Central memory CD8-positive, alpha-beta T cell (primary cell): ENCODE measurements around the gene CCDC88B.
A peak's percentile ranks its signal among the peaks of the same experiment; 100 is the strongest.
"Not testable (repeated sequence)": the region's sequence is repeated elsewhere in the genome, so short reads cannot be mapped to it uniquely, and the experiment has no call there.

Experiments
- ATAC-seq: fragments of 150-1000 bp; cut with Tn5 transposase; replicated peaks from 2 replicates; pipeline ENCODE4 v1.10.0; 2022; ENCODE audit warnings: mild to moderate bottlenecking, moderate FRiP score, moderate number of reproducible peaks; ENCODE audit not compliant: poor library complexity, severe bottlenecking; ENCODE audit errors: extremely low read depth
- DNase-seq, 2 donors: peaks; one replicate each; pipeline ENCODE4 v3.0.0; 2021; ENCODE audit warnings: low spot score in 2 of 2
- H3K27ac Mint-ChIP-seq: one replicate; pipeline ENCODE4 v1.8.0; 2022; ENCODE audit warnings: low read depth, mild to moderate bottlenecking, moderate library complexity, mixed read lengths
- H3K27me3 Mint-ChIP-seq: one replicate; pipeline ENCODE4 v1.8.0; 2022; ENCODE audit warnings: mixed read lengths
- H3K36me3 Mint-ChIP-seq: one replicate; pipeline ENCODE4 v1.8.0; 2022; ENCODE audit warnings: mild to moderate bottlenecking, moderate library complexity, mixed read lengths; ENCODE audit not compliant: insufficient read depth
- H3K4me1 Mint-ChIP-seq: one replicate; pipeline ENCODE4 v1.8.0; 2022; ENCODE audit warnings: mixed read lengths
- H3K4me3 Mint-ChIP-seq: one replicate; pipeline ENCODE4 v1.8.0; 2022; ENCODE audit warnings: mild to moderate bottlenecking, moderate library complexity, mixed read lengths
- H3K9me3 Mint-ChIP-seq: one replicate; pipeline ENCODE4 v1.8.0; 2022; ENCODE audit warnings: mixed read lengths

Gene CCDC88B

DNA sequence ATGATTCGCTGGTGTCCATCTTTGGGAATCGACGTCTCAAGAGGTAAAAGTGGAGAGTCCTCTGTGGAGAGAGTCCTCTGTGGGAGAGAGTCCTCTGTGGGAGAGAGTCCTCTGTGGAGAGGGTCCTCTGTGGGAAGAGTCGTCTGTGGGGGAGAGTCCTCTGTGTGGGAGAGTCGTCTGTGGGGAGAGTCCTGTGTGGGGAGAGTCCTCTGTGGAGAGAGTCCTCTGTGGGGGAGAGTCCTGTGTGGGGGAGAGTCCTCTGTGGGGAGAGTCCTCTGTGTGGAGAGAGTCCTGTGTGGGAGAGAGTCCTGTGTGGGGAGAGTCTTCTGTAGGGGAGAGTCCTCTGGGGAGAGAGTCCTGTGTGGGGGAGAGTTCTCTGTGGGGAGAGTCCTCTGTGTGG, 19.0 kb upstream of the CCDC88B start:
- Mint-ChIP-seq H3K4me1 (peaks cover 45% of the 10 kb centered on the region), H3K36me3 (peaks cover 26% of the 10 kb centered on the region), H3K27ac (peak overlapping the region; percentile 58), H3K27me3 (no peaks in the 10 kb centered on the region), H3K4me3 (no peak overlapping the region), H3K9me3 (no peaks in the 10 kb centered on the region)
- ATAC-seq (no peak), DNase-seq (no peak)

DNA sequence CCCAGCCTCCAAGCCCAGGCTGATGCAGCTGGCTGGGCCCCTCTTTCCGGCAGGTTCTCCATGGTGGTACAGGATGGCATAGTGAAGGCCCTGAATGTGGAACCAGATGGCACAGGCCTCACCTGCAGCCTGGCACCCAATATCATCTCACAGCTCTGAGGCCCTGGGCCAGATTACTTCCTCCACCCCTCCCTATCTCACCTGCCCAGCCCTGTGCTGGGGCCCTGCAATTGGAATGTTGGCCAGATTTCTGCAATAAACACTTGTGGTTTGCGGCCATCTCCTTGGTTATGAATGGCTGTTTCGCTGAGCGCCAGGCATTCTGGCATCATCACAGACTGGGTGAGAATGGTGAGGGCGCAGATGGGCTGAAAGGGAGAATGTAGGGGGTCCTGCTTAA, 18.5 kb upstream of the CCDC88B start:
- H3K4me1 Mint-ChIP-seq = peaks cover 40% of the 10 kb centered on the region
- H3K9me3 Mint-ChIP-seq = no peaks in the 10 kb centered on the region
- peaks cover 26% of the 10 kb centered on the region for H3K36me3 Mint-ChIP-seq
- no peak overlapping the region for H3K27ac Mint-ChIP-seq
- H3K27me3 Mint-ChIP-seq = no peaks in the 10 kb centered on the region
- ATAC-seq = no peak
- no peak for DNase-seq
- no peak overlapping the region for H3K4me3 Mint-ChIP-seq

DNA sequence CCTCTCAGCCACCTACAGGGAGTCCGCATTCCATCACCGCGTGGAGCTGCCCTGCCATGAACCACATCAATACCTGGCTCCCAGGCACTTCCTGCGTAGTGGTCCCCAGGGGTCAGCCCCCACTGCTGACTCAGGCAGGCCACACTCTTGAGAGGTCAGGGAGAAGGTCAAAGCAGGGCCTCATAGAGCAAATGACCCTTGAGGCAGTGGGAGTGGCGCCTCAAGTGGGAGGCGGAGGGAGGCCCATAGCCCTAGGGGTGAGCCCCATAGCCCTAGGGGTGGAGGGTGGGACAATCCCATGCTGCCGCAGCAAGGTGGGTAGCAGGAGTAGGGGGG, 17.1 kb upstream of the CCDC88B start:
- no peaks in the 10 kb centered on the region for H3K9me3 Mint-ChIP-seq

DNA sequence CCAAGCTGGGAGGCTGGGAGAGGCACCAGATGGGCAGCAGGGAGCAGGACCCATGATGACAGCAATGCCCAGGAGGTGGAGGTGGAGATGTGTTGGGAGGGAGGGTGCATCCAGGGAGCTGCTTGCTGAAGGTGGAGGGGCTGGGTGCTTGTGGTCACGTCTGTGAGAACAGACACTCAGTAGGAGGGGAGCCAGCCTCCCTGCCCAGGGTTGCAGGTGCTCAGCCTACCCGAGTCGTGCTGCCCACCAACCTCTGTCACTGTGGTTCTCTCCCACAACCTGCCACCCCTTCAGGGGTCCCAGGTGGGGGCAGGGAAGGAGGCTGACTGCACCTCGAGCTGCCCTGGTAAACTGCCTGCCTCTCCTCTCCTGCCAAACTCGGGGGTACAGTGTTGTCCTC, 16.6 kb upstream of the CCDC88B start:
- Mint-ChIP-seq H3K36me3 (peaks cover 13% of the 10 kb centered on the region), H3K27ac (peak overlapping the region; percentile 63), H3K4me3 (no peak overlapping the region), H3K27me3 (no peaks in the 10 kb centered on the region), H3K4me1 (peaks cover 23% of the 10 kb centered on the region), H3K9me3 (no peaks in the 10 kb centered on the region)
- DNase-seq = no peak
- no peak for ATAC-seq

More for the DNA sequence above, 17.1 kb upstream of the CCDC88B start:
- Mint-ChIP-seq H3K4me3 (no peak overlapping the region), H3K27me3 (no peaks in the 10 kb centered on the region), H3K27ac (no peak overlapping the region), H3K4me1 (peaks cover 28% of the 10 kb centered on the region), H3K36me3 (peaks cover 16% of the 10 kb centered on the region)
- ATAC-seq (no peak), DNase-seq (no peak)

DNA sequence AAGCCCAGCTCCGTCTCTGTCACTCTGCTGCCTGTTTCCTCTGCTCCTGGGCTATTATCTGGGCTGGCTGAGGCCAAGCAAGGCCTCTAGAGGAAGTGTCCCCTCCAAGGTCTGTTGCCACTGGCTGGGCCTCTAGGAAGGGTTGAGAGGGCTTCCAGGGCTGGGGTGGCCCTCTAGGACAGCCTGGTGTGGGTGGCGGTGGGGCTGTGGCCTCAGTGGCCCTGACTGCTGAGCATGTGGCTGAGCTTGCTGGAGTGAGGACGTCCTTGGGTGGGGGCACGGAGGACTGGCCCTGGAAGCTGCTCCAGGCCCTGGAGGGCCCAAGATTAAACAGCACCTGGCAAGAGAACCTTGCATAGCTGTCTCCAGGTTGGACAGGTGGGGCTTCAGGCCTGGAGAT, 16.0 kb upstream of the CCDC88B start:
- peak overlapping the region; percentile 63 for H3K27ac Mint-ChIP-seq
- not testable (repeated sequence) for H3K27me3 Mint-ChIP-seq, DNase-seq, H3K4me3 Mint-ChIP-seq, H3K36me3 Mint-ChIP-seq, ATAC-seq, H3K9me3 Mint-ChIP-seq
- peaks cover 17% of the 10 kb centered on the region for H3K4me1 Mint-ChIP-seq

DNA sequence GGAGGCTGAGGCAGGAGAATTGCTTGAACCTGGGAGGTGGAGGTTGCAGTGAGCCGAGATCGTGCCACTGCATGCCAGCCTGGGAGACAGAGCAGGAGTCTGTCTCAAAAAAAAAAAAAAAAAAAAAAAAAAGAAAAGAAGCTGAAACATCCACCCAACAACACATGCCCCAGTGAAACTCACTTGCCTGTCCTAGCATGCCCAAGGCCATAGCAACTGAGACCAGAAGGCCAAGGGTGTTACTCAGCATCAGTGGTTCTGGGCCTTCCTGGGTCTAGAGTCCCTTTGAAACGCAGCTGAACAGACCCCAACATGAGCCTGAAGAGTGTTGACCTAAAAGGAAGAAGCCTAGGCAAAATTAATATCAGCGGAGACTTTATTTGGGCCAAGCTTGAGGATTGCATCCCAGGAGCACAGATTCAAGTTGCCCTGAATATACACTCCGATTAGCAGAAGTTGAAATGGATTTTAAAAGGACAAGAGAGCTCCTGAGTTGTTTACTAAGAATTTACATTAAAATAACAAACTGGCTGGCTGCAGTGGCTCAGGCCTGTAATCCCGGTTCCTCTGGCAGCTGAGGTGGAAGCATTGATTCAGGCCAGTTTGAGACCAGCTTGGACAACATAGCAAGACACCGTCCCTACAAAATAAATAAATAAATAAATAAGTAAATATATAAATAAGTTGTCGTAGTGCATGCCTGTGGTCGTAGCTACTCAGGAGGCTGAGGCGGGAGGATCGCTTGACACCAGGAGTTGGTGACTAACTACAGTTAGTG, 15.1 kb upstream of the CCDC88B start:
- no peaks in the 10 kb centered on the region for H3K9me3 Mint-ChIP-seq
- H3K4me1 Mint-ChIP-seq = peaks cover 12% of the 10 kb centered on the region
- no peak overlapping the region for H3K4me3 Mint-ChIP-seq
- ATAC-seq (no peak), DNase-seq (no peak)
- no peak overlapping the region for H3K27ac Mint-ChIP-seq
- peaks cover 6% of the 10 kb centered on the region for H3K36me3 Mint-ChIP-seq
- H3K27me3 Mint-ChIP-seq = no peaks in the 10 kb centered on the region

DNA sequence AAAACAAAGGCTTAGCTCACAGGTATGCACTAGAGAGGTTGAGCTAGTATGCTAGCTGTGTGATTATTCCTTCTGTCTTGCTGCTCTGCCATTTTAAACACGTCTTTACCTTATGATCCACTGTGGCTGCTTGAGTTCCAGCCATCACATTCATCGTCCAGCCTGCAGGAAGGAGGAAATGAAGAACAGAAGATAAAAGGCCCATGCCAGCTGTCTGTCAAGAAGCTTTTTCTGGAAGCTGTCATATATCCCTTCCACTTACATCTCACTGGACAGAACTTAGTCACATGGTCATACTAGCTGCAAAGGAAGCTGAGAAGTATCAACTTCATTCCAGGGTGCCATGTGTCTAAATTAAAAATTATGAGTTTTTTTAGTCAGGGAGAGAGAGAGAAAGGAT, 12.6 kb upstream of the CCDC88B start:
- ATAC-seq = no peak

DNA sequence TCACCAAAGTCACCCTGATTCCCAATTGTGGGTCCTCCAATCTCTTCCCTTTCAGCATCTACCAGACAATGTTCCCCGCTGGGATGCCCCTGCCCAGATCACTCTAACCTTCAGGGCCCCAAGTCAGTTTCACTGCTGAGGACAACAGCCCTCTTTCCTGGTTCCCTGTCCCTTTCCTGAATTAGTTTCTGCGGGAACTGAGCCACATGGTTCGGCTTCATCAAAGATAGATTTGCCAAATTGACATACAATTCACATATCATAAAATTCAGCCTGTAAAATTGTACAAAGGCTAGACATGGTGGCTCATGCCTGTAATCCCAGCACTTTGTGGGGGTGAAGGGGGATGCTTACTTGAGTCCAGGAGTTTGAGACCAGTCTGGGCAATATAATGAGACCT, 12.0 kb upstream of the CCDC88B start:
- no peak for ATAC-seq
- Mint-ChIP-seq H3K4me1 (peaks cover 11% of the 10 kb centered on the region), H3K9me3 (no peaks in the 10 kb centered on the region), H3K27ac (no peak overlapping the region), H3K4me3 (no peak overlapping the region), H3K27me3 (no peaks in the 10 kb centered on the region), H3K36me3 (no peaks in the 10 kb centered on the region)
- no peak for DNase-seq

More for the DNA sequence above, 12.6 kb upstream of the CCDC88B start:
- no peaks in the 10 kb centered on the region for H3K9me3 Mint-ChIP-seq
- H3K4me1 Mint-ChIP-seq = peaks cover 11% of the 10 kb centered on the region
- no peaks in the 10 kb centered on the region for H3K36me3 Mint-ChIP-seq
- no peak for DNase-seq
- H3K27me3 Mint-ChIP-seq = no peaks in the 10 kb centered on the region
- H3K4me3 Mint-ChIP-seq = no peak overlapping the region
- no peak overlapping the region for H3K27ac Mint-ChIP-seq

DNA sequence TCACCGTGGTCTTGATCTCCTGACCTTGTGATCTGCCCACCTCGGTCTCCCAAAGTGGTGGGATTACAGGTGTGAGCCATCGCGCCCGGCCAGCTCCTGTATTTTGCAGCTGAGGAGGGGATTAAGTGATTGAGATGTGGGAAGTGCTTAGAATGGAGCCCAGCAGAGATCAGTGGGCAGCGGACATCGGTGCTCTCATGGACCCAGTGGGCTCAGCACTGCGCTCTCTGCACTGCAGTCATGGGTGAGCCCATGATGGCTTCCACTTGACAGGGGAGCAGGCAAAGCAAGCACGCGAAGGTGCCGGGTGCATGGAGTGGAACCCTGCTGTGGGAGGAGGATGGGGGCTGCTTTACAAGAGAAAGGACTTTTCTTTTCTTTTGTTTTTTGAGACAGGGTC, 9.1 kb upstream of the CCDC88B start:
- H3K27ac Mint-ChIP-seq = no peak overlapping the region
- H3K9me3 Mint-ChIP-seq = no peaks in the 10 kb centered on the region
- H3K27me3 Mint-ChIP-seq = no peaks in the 10 kb centered on the region
- H3K4me1 Mint-ChIP-seq = peaks cover 11% of the 10 kb centered on the region
- H3K36me3 Mint-ChIP-seq = peaks cover 4% of the 10 kb centered on the region
- no peak for DNase-seq
- no peak for ATAC-seq
- H3K4me3 Mint-ChIP-seq = no peak overlapping the region

DNA sequence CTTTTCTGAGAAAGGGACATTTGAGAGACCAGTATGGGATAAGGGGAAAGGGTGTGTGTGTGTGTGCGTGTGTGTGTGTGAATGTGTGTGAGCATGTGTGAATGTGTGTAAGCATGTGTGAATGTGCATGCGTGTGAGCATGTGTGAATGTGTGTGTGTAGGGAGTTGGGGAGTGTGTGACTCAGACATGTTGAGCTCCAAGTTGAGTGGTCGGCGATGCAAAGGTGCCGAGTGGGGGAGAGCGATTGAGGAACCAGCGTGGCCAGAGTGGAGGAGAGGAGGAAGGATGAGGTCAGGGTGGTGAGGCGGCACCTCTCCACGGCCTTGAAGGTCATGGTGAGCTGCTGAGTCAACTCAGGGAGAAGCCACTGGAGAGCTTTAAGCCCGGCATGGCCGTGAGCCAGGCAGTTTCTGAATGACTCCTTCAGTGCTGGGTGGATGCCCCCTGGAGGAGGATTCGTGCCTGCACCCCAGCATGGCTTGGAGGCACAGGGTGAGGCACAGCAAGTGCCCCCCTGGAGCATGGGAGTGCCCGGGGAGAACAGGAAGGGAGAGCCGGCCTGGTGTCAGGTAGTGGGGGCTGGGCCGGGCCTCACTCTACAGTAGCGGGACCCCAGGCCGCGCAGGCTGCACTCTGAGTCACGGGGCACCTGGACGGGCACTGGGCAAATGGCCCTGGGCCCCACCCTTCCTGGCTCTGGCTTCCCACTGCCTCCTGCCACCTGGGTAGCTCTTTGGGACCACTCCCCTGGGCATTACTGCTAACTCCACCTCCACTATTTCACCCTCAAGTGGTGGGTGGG, 8.2 kb upstream of the CCDC88B start:
- Mint-ChIP-seq H3K27me3 (no peaks in the 10 kb centered on the region), H3K4me1 (peaks cover 11% of the 10 kb centered on the region), H3K27ac (peak overlapping the region; percentile 20), H3K9me3 (no peaks in the 10 kb centered on the region), H3K36me3 (peaks cover 4% of the 10 kb centered on the region), H3K4me3 (peak overlapping the region; percentile 19)
- peak; percentile 89 for ATAC-seq
- DNase-seq = peak; percentile 55 to 70

DNA sequence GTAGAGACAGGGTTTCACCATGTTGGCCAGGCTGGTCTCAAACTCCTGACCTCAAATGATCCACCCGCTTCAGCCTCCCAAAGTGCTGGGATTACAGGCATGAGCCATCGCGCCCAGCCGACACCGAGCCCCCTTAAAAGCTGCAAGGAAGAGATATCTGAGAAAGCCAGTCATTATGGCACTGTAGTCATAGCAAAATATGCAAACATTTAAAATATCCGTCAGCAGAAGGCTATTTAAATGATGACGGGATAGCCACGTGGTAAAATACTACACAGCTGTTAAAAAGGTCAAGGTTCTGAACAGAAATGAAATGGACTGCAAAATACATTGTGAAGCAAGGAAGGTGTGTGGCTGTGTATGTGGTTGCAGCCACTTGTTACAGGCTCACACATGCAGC, 6.4 kb upstream of the CCDC88B start:
- no peak overlapping the region for H3K4me3 Mint-ChIP-seq
- no peak overlapping the region for H3K27ac Mint-ChIP-seq
- H3K27me3 Mint-ChIP-seq = no peaks in the 10 kb centered on the region
- ATAC-seq (no peak), DNase-seq (no peak)
- no peaks in the 10 kb centered on the region for H3K9me3 Mint-ChIP-seq
- H3K36me3 Mint-ChIP-seq = peaks cover 8% of the 10 kb centered on the region
- H3K4me1 Mint-ChIP-seq = peaks cover 11% of the 10 kb centered on the region

DNA sequence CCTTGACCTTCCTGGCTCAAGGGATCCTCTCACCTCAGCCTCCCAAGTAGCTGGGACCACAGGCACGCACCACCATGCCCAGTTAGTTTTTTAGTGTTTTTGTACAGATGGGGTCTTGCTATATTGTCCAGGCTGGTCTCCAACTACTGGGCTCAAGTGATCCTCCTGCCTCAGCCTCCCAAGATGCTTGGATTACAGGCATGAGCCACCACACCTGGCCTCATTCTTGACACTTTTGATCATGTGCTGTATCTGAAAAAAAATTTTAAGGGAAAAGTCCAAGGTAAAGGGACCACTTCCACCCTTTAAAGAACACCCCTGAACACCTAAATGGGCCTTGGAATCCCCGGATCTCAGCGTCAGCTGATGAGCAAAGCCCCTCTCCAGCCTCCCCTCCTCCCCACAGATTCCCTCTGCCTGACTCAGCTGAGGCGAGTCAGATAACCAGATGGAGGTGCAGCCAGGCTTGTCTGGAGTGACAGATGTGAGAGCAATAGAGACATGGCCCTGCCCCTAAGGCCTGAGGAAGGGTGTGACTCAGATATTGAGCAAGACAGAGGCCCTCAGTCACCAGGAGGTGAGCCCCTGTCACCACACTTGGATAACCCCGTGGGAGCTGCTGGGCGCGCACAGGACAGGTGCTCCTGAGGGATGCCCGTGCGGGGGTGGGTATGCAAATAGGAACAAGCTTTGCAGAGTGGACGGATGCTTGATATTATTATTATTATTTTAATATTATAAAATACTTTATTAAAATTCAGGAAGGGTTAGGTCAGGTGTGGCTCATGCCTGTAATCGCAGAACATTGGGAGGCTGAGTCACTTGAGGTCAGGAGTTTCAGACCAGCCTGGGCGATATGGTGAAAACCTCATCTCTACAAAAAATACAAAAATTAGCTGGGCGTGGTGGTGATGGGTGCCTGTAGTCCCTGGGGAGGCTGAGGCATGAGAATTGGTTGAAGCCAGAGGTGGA, 5.0 kb upstream of the CCDC88B start:
- ATAC-seq (no peak), DNase-seq (no peak)
- H3K4me3 Mint-ChIP-seq = no peak overlapping the region
- H3K27me3 Mint-ChIP-seq = no peaks in the 10 kb centered on the region
- no peak overlapping the region for H3K27ac Mint-ChIP-seq
- no peaks in the 10 kb centered on the region for H3K9me3 Mint-ChIP-seq
- H3K36me3 Mint-ChIP-seq = peaks cover 12% of the 10 kb centered on the region
- peaks cover 21% of the 10 kb centered on the region for H3K4me1 Mint-ChIP-seq
